ENCODE data around the gene MAPK9.

The MAPK9 gene

DNA sequence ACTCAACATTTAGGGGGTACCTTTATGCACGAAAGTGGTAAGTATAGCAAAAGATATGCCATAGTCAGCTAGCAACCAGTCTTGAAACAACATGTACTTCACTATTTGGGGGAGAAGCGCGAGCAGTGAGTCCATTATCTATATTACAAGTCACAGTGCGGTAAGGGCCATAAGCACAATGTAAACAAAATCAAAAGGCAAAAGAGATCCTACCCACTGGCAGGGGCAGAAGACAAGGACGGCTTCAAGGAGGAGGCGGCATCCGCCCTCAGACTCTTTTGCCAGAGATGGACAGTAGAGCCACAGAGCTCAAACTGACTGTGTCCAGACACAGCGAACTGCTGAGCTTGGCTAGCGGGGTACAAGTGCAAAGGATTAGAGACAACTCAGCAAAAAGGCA lies 9.6 kb downstream of the MAPK9 start:
- peaks cover 13 to 56% of the 10 kb centered on the region in 2 donors for H3K36me3 ChIP-seq (ENCODE audit: control insufficient read depth in 1 of 2, insufficient read depth in 2 of 2, low read length in 2 of 2)

GRCh38 chr5:180281706-180282105 lies 10.2 kb downstream of the MAPK9 start:
- Histone ChIP-seq H3K9me3 (ENCODE audit: control insufficient read depth in 1 of 2, low read length in 2 of 2) (peaks cover 3 to 9% of the 10 kb centered on the region in 2 donors), H3K36me3 (ENCODE audit: control insufficient read depth in 1 of 2, insufficient read depth in 2 of 2, low read length in 2 of 2) (peaks cover 13 to 62% of the 10 kb centered on the region in 2 donors), H3K4me1 (ENCODE audit: control insufficient read depth in 1 of 2, insufficient read depth in 2 of 2, low read length in 2 of 2) (no peaks in the 10 kb centered on the region), H3K27ac (ENCODE audit: low read depth, low read length) (no peak overlapping the region), H3K4me3 (ENCODE audit: low read depth in 1 of 2, low read length in 2 of 2) (no peak overlapping the region), H3K9ac (ENCODE audit: low read depth in 1 of 2, low read length in 2 of 2) (no peak overlapping the region), H3K27me3 (ENCODE audit: control insufficient read depth in 1 of 2, insufficient read depth in 2 of 2, low read length in 2 of 2) (no peaks in the 10 kb centered on the region)

More for the DNA sequence above, 9.6 kb downstream of the MAPK9 start:
- peaks cover 3 to 6% of the 10 kb centered on the region in 2 donors for H3K9me3 ChIP-seq (ENCODE audit: control insufficient read depth in 1 of 2, low read length in 2 of 2)
- no peak overlapping the region for H3K4me3 ChIP-seq (ENCODE audit: low read depth in 1 of 2, low read length in 2 of 2)
- no peak overlapping the region for H3K9ac ChIP-seq (ENCODE audit: low read depth in 1 of 2, low read length in 2 of 2)
- H3K4me1 ChIP-seq (ENCODE audit: control insufficient read depth in 1 of 2, insufficient read depth in 2 of 2, low read length in 2 of 2), result no peaks in the 10 kb centered on the region
- no peak overlapping the region for H3K27ac ChIP-seq (ENCODE audit: low read depth, low read length)
- H3K27me3 ChIP-seq (ENCODE audit: control insufficient read depth in 1 of 2, insufficient read depth in 2 of 2, low read length in 2 of 2), result no peaks in the 10 kb centered on the region

DNA sequence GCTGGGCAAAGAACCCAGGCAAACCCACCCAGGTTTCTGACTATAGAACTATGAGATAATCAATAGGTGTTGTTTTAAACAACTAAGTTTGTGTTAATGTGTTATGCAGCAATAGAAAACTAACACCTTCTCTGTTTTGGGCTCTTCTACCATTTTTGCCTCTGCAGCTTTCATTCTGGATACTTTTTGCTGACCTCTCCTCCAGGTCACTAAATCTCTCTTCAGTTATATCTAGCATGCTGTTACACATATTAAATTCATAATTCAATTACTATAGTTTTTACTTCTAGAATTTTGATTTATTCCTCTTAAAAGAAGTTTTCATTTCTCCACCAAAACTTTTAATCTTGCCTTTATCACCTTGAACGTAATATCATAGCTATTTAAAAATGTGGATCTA lies 17.2 kb downstream of the MAPK9 start:
- H3K9me3 ChIP-seq (ENCODE audit: control insufficient read depth in 1 of 2, low read length in 2 of 2), result peaks cover 29 to 46% of the 10 kb centered on the region in 2 donors
- H3K4me3 ChIP-seq (ENCODE audit: low read depth in 1 of 2, low read length in 2 of 2), result no peak overlapping the region
- no peak overlapping the region for H3K9ac ChIP-seq (ENCODE audit: low read depth in 1 of 2, low read length in 2 of 2)
- H3K27me3 ChIP-seq (ENCODE audit: control insufficient read depth in 1 of 2, insufficient read depth in 2 of 2, low read length in 2 of 2), result no peaks in the 10 kb centered on the region
- peaks cover 15 to 57% of the 10 kb centered on the region in 2 donors for H3K36me3 ChIP-seq (ENCODE audit: control insufficient read depth in 1 of 2, insufficient read depth in 2 of 2, low read length in 2 of 2)
- H3K27ac ChIP-seq (ENCODE audit: low read depth, low read length), result no peak overlapping the region
- H3K4me1 ChIP-seq (ENCODE audit: control insufficient read depth in 1 of 2, insufficient read depth in 2 of 2, low read length in 2 of 2), result no peaks in the 10 kb centered on the region

GRCh38 chr5:180271221-180271620 lies 20.7 kb downstream of the MAPK9 start:
- Histone ChIP-seq H3K36me3 (ENCODE audit: control insufficient read depth in 1 of 2, insufficient read depth in 2 of 2, low read length in 2 of 2) (peaks cover 31 to 47% of the 10 kb centered on the region in 2 donors), H3K4me3 (ENCODE audit: low read depth in 1 of 2, low read length in 2 of 2) (no peak overlapping the region), H3K9ac (ENCODE audit: low read depth in 1 of 2, low read length in 2 of 2) (no peak overlapping the region), H3K27me3 (ENCODE audit: control insufficient read depth in 1 of 2, insufficient read depth in 2 of 2, low read length in 2 of 2) (no peaks in the 10 kb centered on the region), H3K9me3 (ENCODE audit: control insufficient read depth in 1 of 2, low read length in 2 of 2) (peaks cover 40 to 44% of the 10 kb centered on the region in 2 donors), H3K4me1 (ENCODE audit: control insufficient read depth in 1 of 2, insufficient read depth in 2 of 2, low read length in 2 of 2) (no peaks in the 10 kb centered on the region), H3K27ac (ENCODE audit: low read depth, low read length) (no peak overlapping the region)

DNA sequence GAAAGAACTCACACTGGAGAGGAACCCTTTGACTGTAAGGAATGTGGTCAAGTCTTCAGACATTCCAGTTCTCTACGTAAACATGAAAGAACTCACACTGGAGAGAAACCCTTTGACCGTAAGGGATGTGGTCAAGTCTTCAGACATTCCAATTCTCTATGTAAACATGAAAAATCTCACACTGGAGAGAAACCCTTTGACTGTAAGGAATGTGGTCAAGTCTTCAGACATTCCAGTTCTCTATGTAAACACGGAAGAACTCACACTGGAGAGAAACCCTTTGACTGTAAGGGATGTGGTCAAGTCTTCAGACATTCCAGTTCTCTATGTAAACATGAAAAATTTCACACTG lies 32.6 kb downstream of the MAPK9 start:
- no peak overlapping the region for H3K27ac ChIP-seq (ENCODE audit: low read depth, low read length)
- no peak overlapping the region for H3K9ac ChIP-seq (ENCODE audit: low read depth in 1 of 2, low read length in 2 of 2)
- no peaks in the 10 kb centered on the region for H3K4me1 ChIP-seq (ENCODE audit: control insufficient read depth in 1 of 2, insufficient read depth in 2 of 2, low read length in 2 of 2)
- H3K36me3 ChIP-seq (ENCODE audit: control insufficient read depth in 1 of 2, insufficient read depth in 2 of 2, low read length in 2 of 2), result peaks cover 75 to 80% of the 10 kb centered on the region in 2 donors
- H3K27me3 ChIP-seq (ENCODE audit: control insufficient read depth in 1 of 2, insufficient read depth in 2 of 2, low read length in 2 of 2), result no peaks in the 10 kb centered on the region
- H3K9me3 ChIP-seq (ENCODE audit: control insufficient read depth in 1 of 2, low read length in 2 of 2), result peaks cover 88 to 95% of the 10 kb centered on the region in 2 donors
- no peak overlapping the region for H3K4me3 ChIP-seq (ENCODE audit: low read depth in 1 of 2, low read length in 2 of 2)

DNA sequence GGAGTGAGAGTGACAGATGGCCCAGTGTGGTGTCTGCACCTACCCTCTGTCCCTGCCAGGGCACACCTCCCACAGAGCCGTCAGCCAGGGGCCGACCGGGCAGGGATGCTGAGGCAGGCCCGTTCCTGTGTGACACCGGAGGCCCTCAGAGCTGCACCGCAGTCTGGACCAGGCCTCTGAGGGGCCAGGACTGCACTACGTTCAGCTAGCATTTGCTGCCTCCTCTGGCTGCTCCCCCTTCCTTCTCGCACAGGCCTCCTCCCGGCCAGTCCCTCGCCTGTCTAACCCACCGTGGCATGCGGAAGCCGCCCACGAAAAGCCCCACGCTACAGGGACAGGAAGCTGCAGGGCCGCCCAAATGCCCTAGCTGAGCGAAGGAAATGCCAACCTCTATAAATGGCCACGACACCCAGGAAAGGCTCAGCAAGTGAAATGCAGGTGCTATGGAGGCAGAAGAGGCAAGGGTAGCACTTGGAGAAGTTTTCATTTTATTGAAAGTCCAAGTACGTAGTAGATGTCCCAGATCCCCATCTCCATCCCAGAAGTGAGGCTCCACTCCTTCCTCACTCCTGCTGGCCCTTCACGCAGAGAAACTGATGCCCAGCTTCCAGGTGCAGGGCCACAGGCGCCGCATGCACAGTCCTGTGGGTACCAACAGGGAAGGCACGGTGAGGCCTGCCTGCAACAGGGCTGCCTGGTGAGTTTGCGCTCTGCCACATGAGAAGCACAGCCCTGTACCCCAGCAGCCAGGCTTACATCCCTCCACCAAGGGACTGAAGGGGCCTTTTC lies 38.7 kb downstream of the MAPK9 start:
- no peak overlapping the region for H3K27ac ChIP-seq (ENCODE audit: low read depth, low read length)
- peaks cover 81 to 90% of the 10 kb centered on the region in 2 donors for H3K9me3 ChIP-seq (ENCODE audit: control insufficient read depth in 1 of 2, low read length in 2 of 2)
- H3K4me1 ChIP-seq (ENCODE audit: control insufficient read depth in 1 of 2, insufficient read depth in 2 of 2, low read length in 2 of 2), result no peaks in the 10 kb centered on the region
- H3K9ac ChIP-seq (ENCODE audit: low read depth in 1 of 2, low read length in 2 of 2), result no peak overlapping the region
- H3K27me3 ChIP-seq (ENCODE audit: control insufficient read depth in 1 of 2, insufficient read depth in 2 of 2, low read length in 2 of 2), result no peaks in the 10 kb centered on the region
- H3K36me3 ChIP-seq (ENCODE audit: control insufficient read depth in 1 of 2, insufficient read depth in 2 of 2, low read length in 2 of 2), result peaks cover 62 to 81% of the 10 kb centered on the region in 2 donors
- peak overlapping the region in 1 of 2 donors; percentile 32 for H3K4me3 ChIP-seq (ENCODE audit: low read depth in 1 of 2, low read length in 2 of 2)

GRCh38 chr5:180251887-180252286 lies 40.0 kb downstream of the MAPK9 start:
- no peak overlapping the region for H3K4me3 ChIP-seq (ENCODE audit: low read depth in 1 of 2, low read length in 2 of 2)
- H3K27me3 ChIP-seq (ENCODE audit: control insufficient read depth in 1 of 2, insufficient read depth in 2 of 2, low read length in 2 of 2), result no peaks in the 10 kb centered on the region
- no peak overlapping the region for H3K9ac ChIP-seq (ENCODE audit: low read depth in 1 of 2, low read length in 2 of 2)
- H3K27ac ChIP-seq (ENCODE audit: low read depth, low read length), result no peak overlapping the region
- H3K36me3 ChIP-seq (ENCODE audit: control insufficient read depth in 1 of 2, insufficient read depth in 2 of 2, low read length in 2 of 2), result peaks cover 61 to 81% of the 10 kb centered on the region in 2 donors
- H3K4me1 ChIP-seq (ENCODE audit: control insufficient read depth in 1 of 2, insufficient read depth in 2 of 2, low read length in 2 of 2), result no peaks in the 10 kb centered on the region
- H3K9me3 ChIP-seq (ENCODE audit: control insufficient read depth in 1 of 2, low read length in 2 of 2), result peaks cover 77 to 78% of the 10 kb centered on the region in 2 donors

GRCh38 chr5:180251141-180251540 lies 40.7 kb downstream of the MAPK9 start:
- Histone ChIP-seq H3K9ac (ENCODE audit: low read depth in 1 of 2, low read length in 2 of 2) (no peak overlapping the region), H3K27ac (ENCODE audit: low read depth, low read length) (no peak overlapping the region), H3K9me3 (ENCODE audit: control insufficient read depth in 1 of 2, low read length in 2 of 2) (peaks cover 71% of the 10 kb centered on the region in 2 donors), H3K27me3 (ENCODE audit: control insufficient read depth in 1 of 2, insufficient read depth in 2 of 2, low read length in 2 of 2) (no peaks in the 10 kb centered on the region), H3K36me3 (ENCODE audit: control insufficient read depth in 1 of 2, insufficient read depth in 2 of 2, low read length in 2 of 2) (peaks cover 56 to 77% of the 10 kb centered on the region in 2 donors), H3K4me1 (ENCODE audit: control insufficient read depth in 1 of 2, insufficient read depth in 2 of 2, low read length in 2 of 2) (no peaks in the 10 kb centered on the region), H3K4me3 (ENCODE audit: low read depth in 1 of 2, low read length in 2 of 2) (peak overlapping the region in 1 of 2 donors; percentile 21)

DNA sequence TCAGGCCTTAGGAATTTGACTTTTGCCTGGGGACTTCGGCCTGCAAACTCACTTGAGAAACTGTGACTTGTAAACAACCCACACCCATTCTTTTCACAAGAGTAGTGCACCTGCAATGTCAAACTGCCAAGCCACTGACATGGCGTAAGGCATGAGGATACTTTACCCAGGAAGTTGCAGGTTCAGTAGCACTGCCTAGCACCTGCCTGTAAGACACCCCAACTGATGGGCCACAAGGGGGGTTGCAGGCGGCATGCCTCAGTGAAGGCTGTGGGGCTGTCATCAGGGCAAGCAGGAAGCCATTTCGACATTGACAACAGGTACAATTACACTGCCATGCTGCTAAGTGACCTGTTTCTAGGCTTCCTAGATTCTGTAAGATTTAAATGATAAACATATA lies 41.6 kb downstream of the MAPK9 start:
- Histone ChIP-seq H3K27me3 (ENCODE audit: control insufficient read depth in 1 of 2, insufficient read depth in 2 of 2, low read length in 2 of 2) (no peaks in the 10 kb centered on the region), H3K27ac (ENCODE audit: low read depth, low read length) (no peak overlapping the region), H3K36me3 (ENCODE audit: control insufficient read depth in 1 of 2, insufficient read depth in 2 of 2, low read length in 2 of 2) (peaks cover 52 to 79% of the 10 kb centered on the region in 2 donors), H3K9ac (ENCODE audit: low read depth in 1 of 2, low read length in 2 of 2) (no peak overlapping the region), H3K4me1 (ENCODE audit: control insufficient read depth in 1 of 2, insufficient read depth in 2 of 2, low read length in 2 of 2) (no peaks in the 10 kb centered on the region), H3K4me3 (ENCODE audit: low read depth in 1 of 2, low read length in 2 of 2) (no peak overlapping the region), H3K9me3 (ENCODE audit: control insufficient read depth in 1 of 2, low read length in 2 of 2) (peaks cover 63 to 65% of the 10 kb centered on the region in 2 donors)

DNA sequence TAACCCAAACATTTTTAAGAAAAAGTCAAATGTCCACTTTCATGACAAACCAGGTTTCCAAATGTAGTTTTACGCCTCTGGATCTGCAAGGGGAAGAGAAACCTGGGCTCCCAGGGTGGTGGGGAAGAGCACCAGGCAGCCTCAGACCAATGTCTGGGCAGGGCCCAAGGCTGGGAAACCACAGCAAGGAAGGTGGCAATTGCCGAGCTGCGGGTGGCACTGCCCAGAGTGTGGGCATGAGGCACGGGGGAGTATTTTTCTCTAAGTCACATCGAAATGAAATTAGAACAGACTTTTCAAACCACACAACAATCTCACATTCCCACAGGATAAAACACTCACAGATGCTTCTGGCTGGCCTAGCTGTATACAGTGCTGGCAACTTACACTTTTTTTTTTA lies 50.3 kb downstream of the MAPK9 start:
- Histone ChIP-seq H3K36me3 (ENCODE audit: control insufficient read depth in 1 of 2, insufficient read depth in 2 of 2, low read length in 2 of 2) (peaks cover 27 to 72% of the 10 kb centered on the region in 2 donors), H3K4me3 (ENCODE audit: low read depth in 1 of 2, low read length in 2 of 2) (no peak overlapping the region), H3K27me3 (ENCODE audit: control insufficient read depth in 1 of 2, insufficient read depth in 2 of 2, low read length in 2 of 2) (no peaks in the 10 kb centered on the region), H3K9me3 (ENCODE audit: control insufficient read depth in 1 of 2, low read length in 2 of 2) (peaks cover 0 to 5% of the 10 kb centered on the region in 2 donors), H3K4me1 (ENCODE audit: control insufficient read depth in 1 of 2, insufficient read depth in 2 of 2, low read length in 2 of 2) (no peaks in the 10 kb centered on the region), H3K9ac (ENCODE audit: low read depth in 1 of 2, low read length in 2 of 2) (no peak overlapping the region), H3K27ac (ENCODE audit: low read depth, low read length) (no peak overlapping the region)
